AG04450 (cell line): ENCODE measurements around the gene PERM1. TPM values are rescaled to one million over a fixed set of nuclear protein-coding genes. Genes with fewer than 3 reads are reported as not detected.
"Not testable (repeated sequence)": the region's sequence is repeated elsewhere in the genome, so short reads cannot be mapped to it uniquely, and the experiment has no call there.

Experiments
- CTCF ChIA-PET: fragments of 300-600, 350-600 bp; formaldehyde crosslinking; extraction: SDS; loops from one replicate; lab custom pipeline; 2022; ENCODE audit warnings: antibody characterized with exemption, inconsistent platforms; lab: Charles Lee
- POLR2A ChIA-PET: fragments of 350-600 bp; formaldehyde crosslinking; extraction: SDS; loops from one replicate; lab custom pipeline; 2021; ENCODE audit warnings: antibody characterized with exemption, inconsistent platforms; lab: Yijun Ruan, JAX
- DNase-seq: peaks from one replicate; pipeline ENCODE4 v3.0.0-alpha.2; 2011; ENCODE audit warnings: low read depth, low spot score
- H3K27ac ChIP-seq: one replicate; pipeline ENCODE4 v1.5.1; 2012; ENCODE audit warnings: low read depth, low read length, control low read depth
- H3K27me3 ChIP-seq: one replicate; pipeline ENCODE4 v1.6.0; 2012; ENCODE audit warnings: low read length; ENCODE audit not compliant: control insufficient read depth, insufficient read depth
- H3K4me3 ChIP-seq: 2 replicates; pipeline ENCODE4 v1.5.1; 2011; ENCODE audit warnings: mild to moderate bottlenecking, low read depth, low read length, control low read depth
- H3K9me3 ChIP-seq: 2 replicates; pipeline ENCODE4 v1.5.1; 2012; ENCODE audit warnings: low read length; ENCODE audit not compliant: control insufficient read depth, insufficient read depth
- CTCF ChIP-seq: IDR thresholded peaks from 2 replicates; pipeline ENCODE4 v1.5.1; 2011; ENCODE audit warnings: low read depth, low read length, control low read depth, inconsistent platforms
- polyA plus RNA-seq: library from polyadenylated mRNA; depleted of rRNA; stranded (reverse); fragments of >200 nt; gene quantifications from 2 replicates; pipeline ENCODE4 v1.2.3, GENCODE V29; 2011

PERM1 gene
- polyA plus RNA-seq, 1 experiment, result not detected

GRCh38 chr1:996851-997712 lies 15.2 kb upstream of the PERM1 start:
- Histone ChIP-seq H3K27ac (no peak overlapping the region), H3K9me3 (peaks cover 15% of the 10 kb centered on the region), H3K27me3 (peaks cover 12% of the 10 kb centered on the region), H3K4me3 (no peak overlapping the region)
- no peak for DNase-seq
- ChIA-PET CTCF (interaction anchor here (1.0 kb wide), 1 partner anchor 13 kb away, joined by 3 read pairs; no protein-coding TSS in a partner anchor), POLR2A (no interaction called here)
- no peak for TF ChIP-seq CTCF

- H3K9me3 ChIP-seq, result peaks cover 23% of the 10 kb centered on the region
- no peak for TF ChIP-seq CTCF
- H3K27me3 ChIP-seq, result peaks cover 12% of the 10 kb centered on the region
- no peak overlapping the region for H3K27ac ChIP-seq
- ChIA-PET POLR2A (no interaction called here), CTCF (interaction anchor here (2.9 kb wide), 1 partner anchor 11 kb away, joined by 14 read pairs; no protein-coding TSS in a partner anchor)
- no peak overlapping the region for H3K4me3 ChIP-seq
- DNase-seq, result no peak
Measured at GRCh38 chr1:995665-996633, 14.1 kb upstream of the PERM1 start.

- POLR2A ChIA-PET, result interaction anchor here (1.2 kb wide), 1 partner anchor 279 kb away, joined by 3 read pairs; the partner anchor contains the start of gene UBE2J2
Measured at GRCh38 chr1:994546-994945, 12.7 kb upstream of the PERM1 start.

GRCh38 chr1:993379-993995 lies 11.6 kb upstream of the PERM1 start:
- no peak for DNase-seq
- H3K9me3 ChIP-seq, result peaks cover 23% of the 10 kb centered on the region
- ChIA-PET CTCF (interaction anchor here (0.7 to 2.9 kb wide), 4 partner anchors 8 to 10 kb away, joined by 3 to 14 read pairs (median 6); no protein-coding TSS in a partner anchor), POLR2A (interaction anchor here (1.2 kb wide), 1 partner anchor 280 kb away, joined by 3 read pairs; the partner anchor contains the start of gene UBE2J2)
- H3K27me3 ChIP-seq, result peaks cover 12% of the 10 kb centered on the region
- no peak overlapping the region for H3K27ac ChIP-seq
- H3K4me3 ChIP-seq, result no peak overlapping the region
- TF ChIP-seq CTCF, result no peak

More at GRCh38 chr1:994546-994945, 12.7 kb upstream of the PERM1 start:
- peaks cover 23% of the 10 kb centered on the region for H3K9me3 ChIP-seq
- not testable (repeated sequence) for H3K27ac ChIP-seq, H3K4me3 ChIP-seq, DNase-seq
- H3K27me3 ChIP-seq, result peaks cover 12% of the 10 kb centered on the region
- CTCF ChIA-PET, result interaction anchor here (0.6 to 2.9 kb wide), 3 partner anchors 8 to 119 kb away, joined by 3 to 14 read pairs (median 5); no protein-coding TSS in a partner anchor

GRCh38 chr1:992362-992761 lies 10.5 kb upstream of the PERM1 start:
- ChIA-PET POLR2A (no interaction called here), CTCF (interaction anchor here (1.1 kb wide), 1 partner anchor 8 kb away, joined by 8 read pairs; no protein-coding TSS in a partner anchor)
- H3K4me3 ChIP-seq, result no peak overlapping the region
- no peak for TF ChIP-seq CTCF
- H3K27ac ChIP-seq, result no peak overlapping the region
- H3K27me3 ChIP-seq, result peaks cover 8% of the 10 kb centered on the region
- H3K9me3 ChIP-seq, result peaks cover 23% of the 10 kb centered on the region
- DNase-seq, result no peak
